C4-2B (cell line): ENCODE measurements around the gene RTP5.

Source experiments
- H3K27ac ChIP-seq: fragments of 450-650 bp; 2 replicates; pipeline ENCODE4 v1.5.1; 2017
- ZFX ChIP-seq: fragments of 450-650 bp; IDR thresholded peaks from 2 replicates; pipeline ENCODE4 v1.6.1; 2017
- TF ChIP-seq, protein P1 (sequence below): fragments of 450-650 bp; conservative IDR thresholded peaks from 2 replicates; pipeline ENCODE4 v1.5.1; 2017; ENCODE audit warnings: mild to moderate bottlenecking

The RTP5 gene

DNA sequence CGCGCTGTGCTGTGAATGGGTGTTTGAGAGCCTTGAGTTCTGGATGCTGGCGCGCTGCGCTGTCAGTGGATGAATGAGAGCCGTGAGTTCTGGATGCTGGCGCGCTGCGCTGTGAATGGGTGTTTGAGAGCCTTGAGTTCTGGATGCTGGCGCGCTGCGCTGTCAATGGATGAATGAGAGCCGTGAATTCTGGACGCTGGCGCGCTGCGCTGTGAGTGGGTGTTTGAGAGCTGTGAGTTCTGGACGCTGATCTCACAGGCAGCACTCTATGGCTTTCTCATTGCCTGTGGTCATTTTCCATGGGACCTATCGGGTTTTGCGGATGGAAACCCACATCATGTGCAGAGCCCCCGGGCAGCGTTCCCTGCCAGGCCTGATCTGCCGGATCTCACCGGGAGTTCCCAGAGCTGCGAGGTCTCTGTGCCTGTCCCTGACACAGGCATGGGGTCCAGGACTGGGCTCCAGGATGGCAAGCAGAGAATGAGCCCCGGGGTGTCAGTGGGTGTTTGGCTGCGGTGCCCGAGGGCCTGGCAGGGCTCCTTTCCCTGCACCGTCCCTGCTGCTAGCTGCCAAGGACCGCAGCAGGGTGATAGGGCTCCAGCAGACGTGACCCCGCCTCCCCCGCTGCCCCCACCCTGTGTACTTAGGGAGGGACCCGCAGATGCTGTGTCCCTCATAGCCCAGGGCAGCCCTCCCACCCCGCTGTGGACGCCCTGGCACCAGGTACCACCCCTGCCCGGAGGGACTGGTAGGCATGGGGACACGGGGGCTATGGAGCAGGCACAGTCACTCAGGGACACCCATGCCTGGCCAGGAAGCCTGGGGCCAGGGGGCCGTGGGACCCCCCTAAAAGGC is 20.5 kb upstream of the RTP5 start:
- TF ChIP-seq, protein P1, sequence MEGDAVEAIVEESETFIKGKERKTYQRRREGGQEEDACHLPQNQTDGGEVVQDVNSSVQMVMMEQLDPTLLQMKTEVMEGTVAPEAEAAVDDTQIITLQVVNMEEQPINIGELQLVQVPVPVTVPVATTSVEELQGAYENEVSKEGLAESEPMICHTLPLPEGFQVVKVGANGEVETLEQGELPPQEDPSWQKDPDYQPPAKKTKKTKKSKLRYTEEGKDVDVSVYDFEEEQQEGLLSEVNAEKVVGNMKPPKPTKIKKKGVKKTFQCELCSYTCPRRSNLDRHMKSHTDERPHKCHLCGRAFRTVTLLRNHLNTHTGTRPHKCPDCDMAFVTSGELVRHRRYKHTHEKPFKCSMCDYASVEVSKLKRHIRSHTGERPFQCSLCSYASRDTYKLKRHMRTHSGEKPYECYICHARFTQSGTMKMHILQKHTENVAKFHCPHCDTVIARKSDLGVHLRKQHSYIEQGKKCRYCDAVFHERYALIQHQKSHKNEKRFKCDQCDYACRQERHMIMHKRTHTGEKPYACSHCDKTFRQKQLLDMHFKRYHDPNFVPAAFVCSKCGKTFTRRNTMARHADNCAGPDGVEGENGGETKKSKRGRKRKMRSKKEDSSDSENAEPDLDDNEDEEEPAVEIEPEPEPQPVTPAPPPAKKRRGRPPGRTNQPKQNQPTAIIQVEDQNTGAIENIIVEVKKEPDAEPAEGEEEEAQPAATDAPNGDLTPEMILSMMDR, result no peak
- no peak for TF ChIP-seq ZFX

DNA sequence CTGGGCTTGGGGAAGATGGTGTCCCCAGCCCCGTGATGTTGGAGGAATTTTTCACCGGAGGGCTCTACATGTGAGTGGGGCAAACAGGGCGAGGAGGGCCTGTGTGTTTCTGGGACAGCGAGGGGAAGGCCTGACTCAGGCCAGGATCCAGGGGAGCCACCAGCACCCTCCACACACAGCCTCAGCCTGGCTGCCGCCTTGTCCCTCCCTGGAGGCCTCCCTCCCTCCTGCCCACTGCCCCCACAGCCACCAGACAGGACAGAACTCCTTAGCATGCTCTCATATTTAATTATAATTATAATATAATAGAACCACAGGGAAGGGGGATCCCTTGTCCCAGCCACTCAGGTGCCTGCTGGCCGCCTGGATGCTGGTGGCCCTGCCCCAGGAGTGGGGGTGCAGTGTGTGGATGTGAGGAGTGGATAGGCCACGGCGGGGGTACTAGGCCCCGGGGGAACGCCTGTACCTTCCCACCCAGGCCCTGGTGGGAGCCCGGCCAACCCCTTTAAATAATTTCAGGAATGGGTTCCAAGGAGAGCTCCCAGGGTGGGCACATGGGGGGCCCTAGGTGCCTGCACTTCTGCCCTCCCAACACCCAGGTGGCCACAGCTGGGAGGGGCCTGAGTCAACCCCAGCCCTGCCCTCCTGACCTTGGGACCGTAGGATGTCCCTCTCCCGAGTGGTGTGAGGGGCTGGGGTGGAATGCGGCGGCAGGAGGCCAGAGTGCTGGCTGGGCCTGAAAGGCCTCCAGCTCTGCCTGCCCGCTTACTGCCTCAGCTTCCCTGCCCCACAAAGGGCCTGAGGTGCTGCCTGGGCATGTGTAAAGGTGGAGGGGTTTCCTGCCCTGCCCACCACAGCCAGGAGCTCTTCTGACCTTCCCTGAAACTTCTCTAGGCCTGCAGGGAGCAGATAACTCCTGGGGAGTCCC is 19.6 kb upstream of the RTP5 start:
- no peak overlapping the region for H3K27ac ChIP-seq
- no peak for TF ChIP-seq ZFX
- TF ChIP-seq, protein P1, result no peak

More for the DNA sequence above, 20.5 kb upstream of the RTP5 start:
- H3K27ac ChIP-seq, result no peak overlapping the region

DNA sequence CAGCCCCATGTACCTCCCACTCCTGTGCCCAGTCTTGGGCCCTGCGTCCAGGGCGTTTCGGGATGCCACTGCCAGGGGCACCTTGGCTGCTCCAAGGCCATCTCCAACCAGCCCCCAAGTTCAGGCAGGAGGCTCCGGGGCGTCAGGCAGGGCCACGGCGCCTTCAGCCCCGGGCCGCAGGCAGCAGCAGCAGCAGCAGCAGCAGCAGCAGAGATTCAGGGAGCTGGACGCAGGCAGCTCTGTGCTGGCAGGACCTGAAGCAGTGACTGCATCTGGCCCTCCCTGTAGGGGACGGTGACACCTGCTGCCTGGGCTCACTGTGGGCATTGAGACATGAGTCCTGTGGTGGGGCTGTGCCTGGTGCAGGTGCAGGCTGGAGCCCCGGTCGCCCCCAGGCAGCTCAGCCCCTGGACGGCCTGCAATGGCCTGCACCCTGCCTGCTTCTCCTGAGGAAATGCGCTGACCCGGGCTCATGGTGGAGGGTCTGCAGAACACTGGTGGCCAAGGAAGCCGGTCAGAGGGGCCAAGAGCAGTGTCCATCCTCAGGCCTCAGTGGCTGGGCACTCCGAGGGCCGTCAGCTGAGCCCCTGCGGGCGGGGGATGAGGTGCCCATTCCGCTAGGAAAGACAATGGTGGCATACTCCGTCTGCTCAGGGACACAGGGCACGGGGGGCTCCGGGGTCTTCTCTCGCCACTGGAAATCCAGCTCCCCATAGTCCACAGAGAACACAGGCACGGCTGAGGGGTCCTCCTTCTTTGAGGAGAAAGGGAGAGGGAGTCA is 18.8 kb upstream of the RTP5 start:
- TF ChIP-seq, protein P1, result no peak
- no peak for TF ChIP-seq ZFX
- H3K27ac ChIP-seq, result no peak overlapping the region

DNA sequence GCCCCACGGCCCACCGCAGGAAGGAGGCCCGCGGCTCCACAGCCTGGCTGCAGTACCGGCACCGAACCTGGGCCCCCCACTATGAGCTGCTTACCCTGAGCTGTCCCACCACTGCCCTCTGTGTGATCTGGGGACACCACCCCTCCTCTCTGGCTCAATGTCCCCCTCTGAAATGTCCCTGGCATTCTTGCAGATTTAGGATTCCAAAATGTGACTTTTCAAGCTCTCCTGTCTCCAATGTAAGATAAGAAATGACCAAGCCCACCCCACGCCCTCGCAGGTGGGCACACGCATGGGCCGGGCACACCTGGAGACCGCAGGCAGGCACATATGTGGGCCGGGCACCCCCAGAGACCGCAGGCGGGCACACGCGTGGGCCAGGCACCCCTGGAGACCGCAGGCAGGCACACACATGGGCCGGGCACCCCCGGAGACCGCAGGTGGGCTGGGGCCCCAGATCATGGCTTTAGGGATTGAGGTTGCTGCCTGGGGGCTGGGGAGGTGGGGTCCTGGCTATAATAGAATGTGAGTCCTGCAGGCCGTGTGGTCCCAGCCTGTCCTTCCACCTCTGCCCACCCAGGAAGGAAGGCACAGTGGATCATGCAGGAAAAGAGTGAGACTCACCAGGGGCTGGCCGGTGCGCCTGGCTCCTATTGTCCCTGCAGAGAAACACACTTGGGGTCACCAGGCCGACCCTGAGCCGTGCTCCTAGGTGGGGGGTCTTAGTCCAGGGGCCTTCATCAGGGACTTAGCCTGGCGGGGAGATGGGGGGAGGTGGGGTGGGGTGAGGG is 18.0 kb upstream of the RTP5 start:
- no peak overlapping the region for H3K27ac ChIP-seq
- TF ChIP-seq ZFX, result no peak
- TF ChIP-seq, protein P1, result no peak

DNA sequence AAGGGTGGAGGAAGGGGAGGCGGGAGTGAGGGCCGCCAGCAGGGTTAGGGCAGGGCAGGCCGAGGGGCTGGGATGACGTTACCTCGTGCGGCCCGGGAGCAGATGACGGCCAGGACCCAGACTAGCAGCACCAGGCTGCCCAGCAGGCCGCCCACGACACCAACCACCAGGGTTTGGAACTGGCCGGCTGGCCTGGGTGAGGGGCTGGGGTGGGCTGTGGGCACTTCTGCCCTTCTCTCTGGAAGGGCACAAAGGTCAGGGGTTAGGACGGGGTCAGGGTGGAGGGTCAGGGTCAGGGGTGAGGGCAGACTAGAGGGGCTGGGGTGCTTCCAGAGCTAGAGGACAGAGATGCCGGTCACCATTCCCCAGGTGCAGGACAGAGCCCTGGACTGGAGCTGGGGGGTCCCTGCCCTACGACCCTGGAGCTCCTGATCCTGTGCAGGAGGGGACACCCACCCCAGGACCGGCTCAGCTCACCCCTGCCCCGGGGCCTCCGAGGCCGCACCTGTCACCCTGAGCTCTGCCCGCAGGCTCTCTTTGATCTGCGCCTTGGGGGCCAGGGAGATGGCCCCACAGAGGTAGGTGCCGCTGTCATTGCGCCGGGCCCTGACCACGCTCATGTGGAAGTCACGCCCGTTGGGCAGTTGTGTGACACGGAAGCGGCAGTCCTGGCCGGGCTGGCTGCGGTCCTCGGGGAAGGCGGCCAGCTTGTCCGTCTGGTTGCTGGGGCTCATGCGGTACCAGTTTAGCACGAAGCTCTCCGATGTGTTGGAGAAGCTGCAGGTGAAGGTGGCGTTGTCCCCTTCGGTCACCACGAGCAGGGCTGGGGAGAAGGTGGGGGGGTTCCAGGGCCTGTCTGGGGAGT is 17.2 kb upstream of the RTP5 start:
- TF ChIP-seq, protein P1, result no peak
- TF ChIP-seq ZFX, result no peak

More for the DNA sequence above, 17.2 kb upstream of the RTP5 start:
- no peak overlapping the region for H3K27ac ChIP-seq
